Renal cortex interstitium (tissue), 11 donors: ENCODE results near the gene VRK2. TPM values are rescaled to one million over a fixed set of nuclear protein-coding genes. Genes with fewer than 3 reads are reported as not detected.

Source experiments
- DNase-seq, 11 donors: peaks; one replicate each; pipeline ENCODE4 v3.0.0-alpha.2; 2013; ENCODE audit warnings: low read depth in 9 of 11, low spot score in 4 of 11; ENCODE audit errors: extremely low read depth in 1 of 11
- polyA plus RNA-seq, 3 donors: library from polyadenylated mRNA; unstranded; fragments of 120-200 nt; gene quantifications; one replicate each; pipeline ENCODE4 v1.2.1, GENCODE V29; 2013; ENCODE audit not compliant: insufficient read length in 3 of 3

VRK2 gene
- polyA plus RNA-seq, 3 donors: 18.8 to 23.5 (median 19.6) TPM

- DNase-seq: no peak
These were observed 149.1 kb downstream of the VRK2 start for GRCh38 chr2:58195662-58196061.

DNA sequence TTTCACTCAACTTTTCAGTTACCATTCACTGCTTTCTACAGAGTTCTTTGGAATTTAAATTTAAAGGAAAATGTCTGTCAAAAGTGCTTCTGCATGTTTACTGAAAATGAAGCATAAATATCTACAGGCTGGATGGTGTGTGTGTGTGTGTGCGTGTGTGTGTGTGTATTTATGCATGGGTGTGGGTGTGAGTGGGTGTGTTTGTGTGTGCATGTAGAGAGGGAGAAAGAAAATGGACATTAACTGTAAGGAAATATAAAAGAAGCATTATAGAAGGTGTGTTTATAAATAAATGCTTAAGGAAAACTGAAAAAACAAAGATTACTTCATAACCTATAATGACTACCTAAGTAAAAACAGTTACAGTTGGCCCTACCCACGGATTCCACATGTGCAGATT lies 151.3 kb downstream of the VRK2 start:
- DNase-seq: no peak

GRCh38 chr2:58202404-58202803 lies 155.8 kb downstream of the VRK2 start:
- DNase-seq: no peak

- DNase-seq: no peak
These were observed 156.4 kb downstream of the VRK2 start for GRCh38 chr2:58203018-58203417.

GRCh38 chr2:58204195-58204959 lies 157.8 kb downstream of the VRK2 start:
- no peak for DNase-seq

DNA sequence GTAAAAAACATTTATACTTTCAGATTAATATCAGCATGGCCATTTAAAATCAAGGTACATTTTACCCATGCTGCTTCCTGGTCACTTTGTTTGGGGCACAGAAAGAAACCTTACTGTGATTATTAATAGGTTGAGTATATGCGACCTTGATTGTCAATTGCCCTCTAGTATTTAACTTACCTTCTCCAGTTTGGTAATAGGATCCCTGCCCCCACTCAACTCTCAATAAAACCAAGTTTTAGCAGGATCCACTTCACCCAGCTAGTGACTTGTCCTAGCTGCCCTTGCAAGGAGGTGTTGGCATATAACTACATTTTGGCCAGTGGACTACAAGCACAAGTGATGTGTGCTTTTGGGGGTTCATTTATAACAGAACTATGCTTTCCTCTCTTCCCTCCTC lies 160.2 kb downstream of the VRK2 start:
- no peak for DNase-seq

DNA sequence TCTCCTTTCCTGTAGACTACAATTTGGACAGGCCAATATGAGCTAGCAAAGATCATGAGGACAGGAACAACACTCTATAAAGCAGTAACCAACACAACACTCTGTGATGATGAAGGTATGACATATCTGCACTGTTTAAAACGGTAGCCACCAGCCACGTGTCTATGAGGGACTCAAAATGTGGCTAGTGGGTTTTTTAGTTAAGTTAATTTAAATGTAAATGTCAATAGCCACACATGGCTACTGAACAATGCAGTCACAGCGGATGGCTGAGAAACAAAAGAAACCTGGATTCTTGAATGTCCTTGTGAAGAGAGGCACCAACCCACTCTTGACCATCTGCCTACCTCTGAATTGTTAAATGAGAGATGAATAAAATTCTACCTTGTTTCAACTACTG lies 160.6 kb downstream of the VRK2 start:
- no peak for DNase-seq

Other genes with a start within 250 kb of the VRK2 start
- 10 to 100 TPM; 45.2 to 58.9 (median 56.2) TPM for gene FANCL, start 194.5 kb downstream of the VRK2 start, polyA plus RNA-seq